Mucosa of stomach (tissue), 1 donor: ENCODE results near the gene FLRT2.
A peak's percentile ranks its signal among the peaks of the same experiment; 100 is the strongest.

Source experiments
- H3K27me3 ChIP-seq: one replicate; pipeline ENCODE4 v1.7.0; 2013; ENCODE audit warnings: mild to moderate bottlenecking, low read length; ENCODE audit not compliant: control insufficient read depth, insufficient read depth
- H3K36me3 ChIP-seq: one replicate; pipeline ENCODE4 v1.7.0; 2013; ENCODE audit warnings: low read length; ENCODE audit not compliant: control insufficient read depth, insufficient read depth
- H3K4me1 ChIP-seq: one replicate; pipeline ENCODE4 v1.7.0; 2013; ENCODE audit warnings: mild to moderate bottlenecking, low read length; ENCODE audit not compliant: control insufficient read depth, insufficient read depth
- H3K4me3 ChIP-seq: one replicate; pipeline ENCODE4 v1.7.0; 2013; ENCODE audit warnings: low read length
- H3K9ac ChIP-seq: one replicate; pipeline ENCODE4 v1.7.0; 2013; ENCODE audit warnings: mild to moderate bottlenecking, low read length, moderate library complexity
- H3K9me3 ChIP-seq: one replicate; pipeline ENCODE4 v1.7.0; 2013; ENCODE audit warnings: mild to moderate bottlenecking, low read length, moderate library complexity; ENCODE audit not compliant: control insufficient read depth
- donor health status: Pancreatic carcinoma.

The FLRT2 gene

DNA sequence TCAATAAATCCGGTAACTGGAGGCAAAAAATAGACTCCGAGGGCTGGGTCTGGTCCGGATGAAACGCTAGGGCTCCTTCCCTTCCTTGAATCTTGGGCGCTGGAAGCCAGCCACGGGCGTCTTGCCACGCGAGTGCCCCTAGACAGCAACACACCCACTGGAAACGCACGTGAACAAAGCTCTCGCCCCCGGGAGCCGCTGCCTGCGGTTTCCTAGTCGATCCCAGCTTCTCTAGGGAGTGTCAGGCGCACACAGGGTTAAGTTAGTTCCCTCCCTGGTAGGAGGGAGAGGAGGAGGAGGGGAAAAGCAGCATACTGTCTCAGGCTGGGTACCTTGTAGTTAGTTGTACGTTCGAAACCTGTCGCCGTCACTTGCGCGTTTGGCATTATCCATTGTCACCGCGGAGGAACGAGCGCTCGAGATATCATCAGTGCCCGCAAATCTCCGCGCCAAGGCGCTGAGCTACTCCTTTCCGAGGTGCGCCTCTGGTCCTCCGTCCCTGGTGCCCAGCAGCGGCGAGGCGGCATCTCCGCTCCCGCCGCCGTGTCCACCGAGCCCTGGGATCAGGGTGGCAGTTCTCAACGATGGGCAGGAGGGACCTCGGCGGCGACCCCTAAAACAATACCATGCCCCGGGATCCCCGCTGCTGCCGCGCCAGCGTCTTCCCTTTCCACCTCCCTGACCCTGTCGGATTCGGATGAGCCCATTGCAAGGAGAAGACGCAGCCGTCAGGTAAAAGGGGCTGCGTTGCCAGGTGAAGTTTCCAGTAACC lies at the start of gene FLRT2:
Gene FLRT2 (plus strand): TSS at position 342 of the 772 bp plus-strand sequence. CDS start 91,371 bp downstream, outside the sequence.
- H3K9ac ChIP-seq, result peak within 1 kb of the TSS; percentile 38
- H3K9me3 ChIP-seq, result no peaks in the 10 kb centered on the region
- H3K27me3 ChIP-seq, result peaks cover 64% of the 10 kb centered on the region
- peaks cover 35% of the 10 kb centered on the region for H3K4me1 ChIP-seq
- H3K4me3 ChIP-seq, result peak within 1 kb of the TSS; percentile 28
- no peaks in the 10 kb centered on the region for H3K36me3 ChIP-seq

DNA sequence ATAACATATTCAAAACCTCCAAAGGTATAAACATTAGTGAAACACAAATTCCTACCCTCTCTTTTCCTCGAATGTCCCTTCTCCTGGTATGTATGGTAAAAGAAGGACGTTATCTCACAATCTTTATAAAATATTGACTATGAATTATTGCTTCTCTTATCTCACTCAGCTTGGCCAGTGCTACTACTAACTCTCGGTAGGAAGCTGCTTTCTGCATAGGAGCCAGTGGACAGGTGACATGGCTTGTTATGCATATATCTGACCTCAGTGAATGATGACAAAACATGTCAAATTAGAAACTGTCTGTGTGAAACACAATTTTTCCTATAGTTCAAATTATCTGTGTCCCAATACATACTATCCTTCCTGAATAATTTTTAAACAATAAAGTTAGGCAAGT lies 48.5 kb upstream of the FLRT2 start:
- Histone ChIP-seq H3K36me3 (no peaks in the 10 kb centered on the region), H3K9me3 (no peaks in the 10 kb centered on the region), H3K4me3 (no peak overlapping the region), H3K27me3 (no peaks in the 10 kb centered on the region), H3K9ac (no peak overlapping the region), H3K4me1 (peaks cover 12% of the 10 kb centered on the region)

GRCh38 chr14:85482552-85482951 lies 47.4 kb upstream of the FLRT2 start:
- no peaks in the 10 kb centered on the region for H3K36me3 ChIP-seq
- H3K4me1 ChIP-seq, result peaks cover 12% of the 10 kb centered on the region
- H3K9ac ChIP-seq, result no peak overlapping the region
- H3K27me3 ChIP-seq, result no peaks in the 10 kb centered on the region
- no peak overlapping the region for H3K4me3 ChIP-seq
- H3K9me3 ChIP-seq, result no peaks in the 10 kb centered on the region

GRCh38 chr14:85483037-85483436 lies 46.9 kb upstream of the FLRT2 start:
- Histone ChIP-seq H3K4me1 (peaks cover 12% of the 10 kb centered on the region), H3K36me3 (no peaks in the 10 kb centered on the region), H3K9me3 (no peaks in the 10 kb centered on the region), H3K27me3 (no peaks in the 10 kb centered on the region), H3K4me3 (no peak overlapping the region), H3K9ac (no peak overlapping the region)

- Histone ChIP-seq H3K9ac (no peak overlapping the region), H3K9me3 (no peaks in the 10 kb centered on the region), H3K4me1 (peaks cover 12% of the 10 kb centered on the region), H3K27me3 (no peaks in the 10 kb centered on the region), H3K4me3 (no peak overlapping the region), H3K36me3 (no peaks in the 10 kb centered on the region)
Measured at GRCh38 chr14:85483652-85484051, 46.3 kb upstream of the FLRT2 start.

DNA sequence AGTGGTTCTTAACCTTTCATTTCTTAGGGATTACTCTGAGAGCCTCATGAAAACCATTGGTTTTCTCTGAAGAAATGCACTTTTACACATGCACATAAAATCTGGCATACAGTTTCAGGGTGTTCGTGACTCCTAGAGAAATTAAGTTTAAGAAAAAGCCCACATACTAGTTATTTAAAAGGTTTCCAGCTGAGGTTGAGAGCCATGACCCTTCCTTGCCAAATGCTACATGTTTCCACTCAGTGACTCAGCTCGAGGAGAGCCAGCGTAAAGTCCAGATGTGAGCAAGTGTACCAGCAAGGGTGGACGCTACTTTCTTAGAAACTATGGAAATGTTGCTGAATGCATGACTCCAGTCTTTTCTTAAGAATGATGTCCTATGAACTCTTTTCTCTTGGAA lies 42.7 kb upstream of the FLRT2 start:
- no peaks in the 10 kb centered on the region for H3K27me3 ChIP-seq
- H3K4me1 ChIP-seq, result peaks cover 12% of the 10 kb centered on the region
- H3K36me3 ChIP-seq, result no peaks in the 10 kb centered on the region

GRCh38 chr14:85501751-85502150 lies 28.2 kb upstream of the FLRT2 start:
- H3K36me3 ChIP-seq, result no peaks in the 10 kb centered on the region
- no peak overlapping the region for H3K4me3 ChIP-seq
- no peak overlapping the region for H3K9ac ChIP-seq
- H3K27me3 ChIP-seq, result no peaks in the 10 kb centered on the region
- H3K9me3 ChIP-seq, result no peaks in the 10 kb centered on the region
- no peaks in the 10 kb centered on the region for H3K4me1 ChIP-seq

More for the DNA sequence above, 42.7 kb upstream of the FLRT2 start:
- no peak overlapping the region for H3K9ac ChIP-seq
- H3K9me3 ChIP-seq, result no peaks in the 10 kb centered on the region
- no peak overlapping the region for H3K4me3 ChIP-seq

DNA sequence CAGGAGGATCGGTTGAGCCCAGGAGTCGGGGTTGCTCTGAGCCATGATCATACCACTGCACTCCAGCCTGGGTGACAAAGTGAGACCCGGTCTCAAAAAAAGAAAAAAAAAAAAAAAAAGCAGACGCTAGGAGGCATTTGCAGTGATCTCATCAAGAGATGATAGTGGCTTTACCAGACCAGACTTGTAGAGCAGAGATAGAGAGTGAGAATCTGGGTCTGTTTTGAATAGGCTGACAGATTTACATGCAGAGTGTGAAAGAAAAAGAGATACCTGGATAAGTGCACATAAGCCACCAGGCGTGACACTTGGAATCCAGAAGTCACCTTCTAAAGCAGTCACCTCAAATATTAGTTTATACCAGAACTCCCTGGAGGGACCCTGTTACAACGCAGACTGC lies 21.1 kb upstream of the FLRT2 start:
- H3K4me1 ChIP-seq, result no peaks in the 10 kb centered on the region
- no peaks in the 10 kb centered on the region for H3K9me3 ChIP-seq
- H3K9ac ChIP-seq, result no peak overlapping the region
- no peaks in the 10 kb centered on the region for H3K27me3 ChIP-seq
- no peak overlapping the region for H3K4me3 ChIP-seq
- H3K36me3 ChIP-seq, result no peaks in the 10 kb centered on the region

GRCh38 chr14:85512451-85512850 lies 17.5 kb upstream of the FLRT2 start:
- Histone ChIP-seq H3K4me3 (no peak overlapping the region), H3K27me3 (no peaks in the 10 kb centered on the region), H3K36me3 (no peaks in the 10 kb centered on the region), H3K9ac (no peak overlapping the region), H3K4me1 (no peaks in the 10 kb centered on the region), H3K9me3 (no peaks in the 10 kb centered on the region)

- Histone ChIP-seq H3K4me1 (peaks cover 2% of the 10 kb centered on the region), H3K4me3 (no peak overlapping the region), H3K36me3 (no peaks in the 10 kb centered on the region), H3K27me3 (no peaks in the 10 kb centered on the region), H3K9ac (no peak overlapping the region), H3K9me3 (no peaks in the 10 kb centered on the region)
Measured at GRCh38 chr14:85514487-85514886, 15.5 kb upstream of the FLRT2 start.

- Histone ChIP-seq H3K27me3 (no peaks in the 10 kb centered on the region), H3K4me3 (no peak overlapping the region), H3K4me1 (peaks cover 10% of the 10 kb centered on the region), H3K9ac (no peak overlapping the region), H3K36me3 (no peaks in the 10 kb centered on the region), H3K9me3 (no peaks in the 10 kb centered on the region)
Measured at GRCh38 chr14:85516239-85517113, 13.5 kb upstream of the FLRT2 start.

- no peaks in the 10 kb centered on the region for H3K36me3 ChIP-seq
- H3K27me3 ChIP-seq, result no peaks in the 10 kb centered on the region
- no peak overlapping the region for H3K9ac ChIP-seq
- no peak overlapping the region for H3K4me3 ChIP-seq
- no peaks in the 10 kb centered on the region for H3K9me3 ChIP-seq
- H3K4me1 ChIP-seq, result peaks cover 10% of the 10 kb centered on the region
Measured at GRCh38 chr14:85517114-85517688, 12.7 kb upstream of the FLRT2 start.
